Thyroid gland (tissue), 4 donors: Measurements from ENCODE around the gene IQGAP2. TPM values are rescaled to one million over a fixed set of nuclear protein-coding genes. Genes with fewer than 3 reads are reported as not detected.
A peak's percentile ranks its signal among the peaks of the same experiment; 100 is the strongest.

Experiments
- DNase-seq, 2 donors: peaks; one replicate each; pipeline ENCODE4 v3.0.0-alpha.2; 2019
- H3K27ac ChIP-seq, 3 donors: fragments of 200-600 bp; sonication (generic); 1 replicate in 2 of 3; 2 replicates in 1 of 3; pipeline ENCODE4 v1.5.1; 2016 to 2019; ENCODE audit warnings: mild to moderate bottlenecking in 1 of 3, moderate library complexity in 1 of 3
- H3K27me3 ChIP-seq: fragments of 200-600 bp; sonication (generic); one replicate; pipeline ENCODE4 v1.5.1; 2019
- H3K36me3 ChIP-seq, 2 donors: fragments of 200-600 bp; sonication (generic); one replicate each; pipeline ENCODE4 v1.5.1; 2016 to 2019
- H3K4me1 ChIP-seq, 2 donors: fragments of 200-600 bp; sonication (generic); one replicate each; pipeline ENCODE4 v1.5.1; 2017 to 2019
- H3K4me3 ChIP-seq, 3 donors: fragments of 200-600 bp; sonication (generic); replicated peaks in 1 of 3; 1 replicate in 2 of 3; 2 replicates in 1 of 3; pipeline ENCODE4 v1.5.1; 2016; ENCODE audit warnings: mild to moderate bottlenecking in 1 of 3
- H3K9me3 ChIP-seq: fragments of 200-600 bp; sonication (generic); one replicate; pipeline ENCODE4 v1.5.1; 2017
- POLR2A ChIP-seq, 2 donors: fragments of 450-650 bp; IDR thresholded peaks; one replicate each; pipeline ENCODE4 v1.6.1; 2017; ENCODE audit warnings: antibody characterized with exemption in 2 of 2, mild to moderate bottlenecking in 2 of 2, moderate library complexity in 1 of 2
- WGBS, 2 donors: methylation state at CpG; one replicate each; pipeline ENCODE4 v1.1.5; 2017; 5-methylcytosine and 5-hydroxymethylcytosine counted together
- intact Hi-C: fragments of 100-400 bp; cut with DNase I; formaldehyde crosslinking; loops from one replicate; pipeline ENCODE4 v1.15.1; 2023
- total RNA-seq, 4 donors: library from RNA; depleted of rRNA; stranded (reverse); fragments of >200 nt; gene quantifications; one replicate each; pipeline ENCODE4 v1.2.3, GENCODE V29; 2016
- TF ChIP-seq, protein P1 (sequence below), 6 experiments: fragments of 200-600 bp in 3 of 6; fragments of 450-650 bp in 3 of 6; sonication (generic) in 3 of 6; IDR thresholded peaks; one replicate each; pipeline ENCODE4 v1.5.1; 2016 to 2019; ENCODE audit warnings: antibody characterized with exemption in 6 of 6, mild to moderate bottlenecking in 2 of 6, inconsistent platforms in 1 of 6, moderate library complexity in 1 of 6

IQGAP2 gene
- total RNA-seq, 4 donors from 2014 or later = 55.1 to 85.5 (median 64.0) TPM

DNA sequence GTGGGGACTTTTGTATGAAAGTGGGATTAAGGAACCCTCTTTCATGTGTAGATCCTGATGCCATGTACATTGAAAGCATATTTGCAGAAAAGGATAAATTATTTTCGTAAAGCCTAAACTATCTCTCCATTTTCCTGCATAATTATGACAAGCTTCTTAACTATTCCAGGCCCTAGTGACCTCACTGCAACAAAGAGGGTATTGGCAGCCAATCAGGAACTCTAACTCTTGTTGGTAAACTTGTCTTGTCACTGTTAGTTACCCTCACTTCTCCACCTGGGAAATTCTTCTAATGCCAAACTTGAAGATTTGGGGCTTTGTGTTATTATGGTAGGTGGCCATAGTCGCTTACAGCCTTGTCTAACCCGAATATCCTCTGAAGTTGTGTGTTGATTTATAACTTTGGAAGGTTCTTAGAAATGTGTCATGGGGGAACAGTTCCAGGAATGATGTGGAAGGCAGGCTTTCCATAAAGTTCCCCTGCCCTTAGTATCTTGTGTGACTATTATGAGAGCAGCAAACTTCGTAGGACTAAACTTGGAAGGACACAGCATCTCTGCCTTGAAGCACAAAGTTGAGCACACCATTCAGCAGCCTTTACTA is 52.5 kb downstream of the IQGAP2 start:
- Histone ChIP-seq H3K4me3 (no peak overlapping the region), H3K27ac (peak overlapping the region in 1 of 3 donors; percentile 37), H3K4me1 (peaks cover 4 to 18% of the 10 kb centered on the region in 2 donors), H3K9me3 (no peaks in the 10 kb centered on the region), H3K36me3 (no peaks in the 10 kb centered on the region), H3K27me3 (no peaks in the 10 kb centered on the region)
- DNase-seq = no peak
- WGBS, 2 donors = 64 to 89% methylated on average over 4 of the region's 4 CpGs
- TF ChIP-seq, protein P1, sequence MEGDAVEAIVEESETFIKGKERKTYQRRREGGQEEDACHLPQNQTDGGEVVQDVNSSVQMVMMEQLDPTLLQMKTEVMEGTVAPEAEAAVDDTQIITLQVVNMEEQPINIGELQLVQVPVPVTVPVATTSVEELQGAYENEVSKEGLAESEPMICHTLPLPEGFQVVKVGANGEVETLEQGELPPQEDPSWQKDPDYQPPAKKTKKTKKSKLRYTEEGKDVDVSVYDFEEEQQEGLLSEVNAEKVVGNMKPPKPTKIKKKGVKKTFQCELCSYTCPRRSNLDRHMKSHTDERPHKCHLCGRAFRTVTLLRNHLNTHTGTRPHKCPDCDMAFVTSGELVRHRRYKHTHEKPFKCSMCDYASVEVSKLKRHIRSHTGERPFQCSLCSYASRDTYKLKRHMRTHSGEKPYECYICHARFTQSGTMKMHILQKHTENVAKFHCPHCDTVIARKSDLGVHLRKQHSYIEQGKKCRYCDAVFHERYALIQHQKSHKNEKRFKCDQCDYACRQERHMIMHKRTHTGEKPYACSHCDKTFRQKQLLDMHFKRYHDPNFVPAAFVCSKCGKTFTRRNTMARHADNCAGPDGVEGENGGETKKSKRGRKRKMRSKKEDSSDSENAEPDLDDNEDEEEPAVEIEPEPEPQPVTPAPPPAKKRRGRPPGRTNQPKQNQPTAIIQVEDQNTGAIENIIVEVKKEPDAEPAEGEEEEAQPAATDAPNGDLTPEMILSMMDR (IDR thresholded peaks at IDR 0.05) = no peak
- no peak for TF ChIP-seq POLR2A (IDR thresholded peaks at IDR 0.05)
- intact Hi-C loops = no loop called here

DNA sequence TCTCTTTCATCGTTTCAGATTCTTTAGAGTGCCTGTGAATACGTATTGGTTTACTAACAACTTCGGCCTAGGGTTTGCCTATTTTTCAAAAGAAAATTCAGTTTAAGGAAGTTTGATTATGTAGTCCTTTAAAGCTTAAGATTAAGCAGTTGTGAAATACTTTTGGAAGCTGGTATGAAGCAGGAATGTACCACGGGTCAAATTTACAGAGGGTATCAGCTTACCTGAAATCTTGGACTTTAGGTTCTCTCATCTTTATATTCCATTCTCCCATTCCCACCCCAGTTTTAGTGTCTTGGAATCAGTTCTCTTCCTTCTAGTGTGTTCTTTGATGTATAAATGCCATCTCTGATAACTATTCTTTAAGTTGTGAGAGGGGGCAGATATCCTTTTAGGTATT is 53.2 kb downstream of the IQGAP2 start:
- Histone ChIP-seq H3K4me3 (no peak overlapping the region), H3K4me1 (peaks cover 4 to 18% of the 10 kb centered on the region in 2 donors), H3K27me3 (no peaks in the 10 kb centered on the region), H3K27ac (peak overlapping the region in 2 of 3 donors; percentile 37 to 39), H3K9me3 (no peaks in the 10 kb centered on the region), H3K36me3 (no peaks in the 10 kb centered on the region)
- TF ChIP-seq POLR2A (IDR thresholded peaks at IDR 0.05) = no peak
- TF ChIP-seq, protein P1 (IDR thresholded peaks at IDR 0.05) = no peak
- intact Hi-C loops = no loop called here
- WGBS, 2 donors = 85 to 91% methylated on average over 4 of the region's 4 CpGs
- no peak for DNase-seq

DNA sequence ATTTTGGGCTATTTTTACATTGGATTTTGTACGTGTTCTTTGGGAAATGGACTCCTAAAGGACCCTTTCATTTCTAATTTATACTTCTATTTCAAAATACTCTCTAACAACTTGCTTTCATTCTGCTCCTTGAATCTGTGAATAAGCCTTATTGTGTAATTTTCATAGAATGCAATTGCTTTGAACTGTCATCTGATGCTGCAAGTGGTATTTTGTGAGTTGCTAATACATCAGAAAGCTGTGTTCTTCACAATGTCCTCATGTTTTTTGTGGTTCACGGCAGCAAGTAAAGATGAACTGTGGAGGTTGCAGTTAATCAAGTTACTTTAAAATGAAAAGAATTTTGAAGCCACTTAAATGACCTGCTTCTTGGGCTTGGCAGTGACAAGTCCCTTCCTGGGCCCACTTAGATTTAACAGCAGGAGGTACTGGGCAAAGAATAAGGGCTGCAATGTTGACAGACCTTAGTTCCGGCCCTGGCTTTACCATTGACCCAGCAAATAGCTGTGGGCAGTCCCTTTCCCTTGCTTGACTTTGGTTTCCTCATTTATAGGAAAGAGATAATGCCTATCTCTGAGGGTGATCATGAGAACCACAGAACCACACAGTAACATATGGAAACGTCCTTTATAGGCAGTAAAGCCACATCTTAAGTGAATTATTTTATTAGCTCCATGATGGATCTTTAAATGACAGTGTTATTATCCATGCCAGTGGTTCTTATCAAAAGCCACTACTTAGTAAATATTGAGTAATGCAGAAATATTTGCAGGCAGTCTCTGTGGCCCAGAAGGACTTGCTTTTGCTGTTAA is 54.8 kb downstream of the IQGAP2 start:
- DNase-seq = peak in 1 of 2 donors; percentile 6
- no peak overlapping the region for H3K27ac ChIP-seq
- intact Hi-C loops = no loop called here

DNA sequence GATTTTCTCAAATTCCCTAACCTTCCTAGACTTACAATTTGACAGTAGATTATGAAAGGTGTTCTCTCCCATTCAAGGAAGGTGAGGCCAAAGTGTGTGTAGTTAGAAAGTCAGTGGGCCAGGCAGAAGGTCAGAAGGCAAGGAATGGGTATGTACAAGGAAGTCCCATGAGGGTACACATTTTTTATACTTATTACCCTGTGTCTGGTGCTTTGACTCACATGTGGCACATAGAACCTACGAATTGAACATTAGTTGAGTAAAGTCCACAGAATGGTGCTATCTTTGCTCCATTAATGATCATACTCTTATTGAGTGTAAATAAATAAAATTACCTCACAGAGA is 55.4 kb downstream of the IQGAP2 start:
- Histone ChIP-seq H3K36me3 (no peaks in the 10 kb centered on the region), H3K4me1 (peaks cover 4 to 18% of the 10 kb centered on the region in 2 donors), H3K27ac (no peak overlapping the region), H3K27me3 (no peaks in the 10 kb centered on the region), H3K4me3 (no peak overlapping the region), H3K9me3 (no peaks in the 10 kb centered on the region)
- 94 to 96% methylated on average over 1 of the region's 1 CpG for WGBS, 2 donors
- DNase-seq = no peak
- no peak for TF ChIP-seq POLR2A (IDR thresholded peaks at IDR 0.05)
- TF ChIP-seq, protein P1 (IDR thresholded peaks at IDR 0.05) = no peak
- intact Hi-C loops = no loop called here

More for the DNA sequence above, 54.8 kb downstream of the IQGAP2 start:
- 72 to 79% methylated on average over 4 of the region's 4 CpGs for WGBS, 2 donors
- no peaks in the 10 kb centered on the region for H3K36me3 ChIP-seq
- TF ChIP-seq POLR2A (IDR thresholded peaks at IDR 0.05) = no peak
- TF ChIP-seq, protein P1 (IDR thresholded peaks at IDR 0.05) = no peak
- no peaks in the 10 kb centered on the region for H3K9me3 ChIP-seq
- peaks cover 4 to 18% of the 10 kb centered on the region in 2 donors for H3K4me1 ChIP-seq
- no peaks in the 10 kb centered on the region for H3K27me3 ChIP-seq
- no peak overlapping the region for H3K4me3 ChIP-seq

DNA sequence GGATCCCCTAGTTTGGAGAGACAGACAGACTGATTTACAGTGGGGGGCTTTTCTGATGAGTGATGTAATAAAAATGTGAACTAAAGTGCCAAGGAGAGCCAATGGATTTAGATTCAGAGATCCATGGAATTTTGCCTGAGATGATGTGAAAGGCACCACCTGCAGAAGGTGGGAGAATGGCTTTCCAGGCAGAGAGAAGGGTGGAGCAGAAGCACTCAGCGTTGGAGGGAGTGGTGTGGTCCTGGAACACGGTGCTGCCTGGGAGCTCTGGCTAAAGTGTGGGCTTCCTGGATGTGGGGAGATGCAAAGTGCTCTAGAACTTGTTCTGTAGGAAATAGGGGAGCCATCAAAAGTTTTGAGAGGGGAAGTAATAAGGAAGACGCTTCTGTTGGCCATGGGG is 57.0 kb downstream of the IQGAP2 start:
- DNase-seq = no peak
- WGBS, 2 donors = 91 to 92% methylated on average over 3 of the region's 3 CpGs
- Histone ChIP-seq H3K4me3 (no peak overlapping the region), H3K36me3 (no peaks in the 10 kb centered on the region), H3K27me3 (no peaks in the 10 kb centered on the region), H3K9me3 (no peaks in the 10 kb centered on the region), H3K27ac (no peak overlapping the region), H3K4me1 (peaks cover 4 to 18% of the 10 kb centered on the region in 2 donors)
- no peak for TF ChIP-seq POLR2A (IDR thresholded peaks at IDR 0.05)
- TF ChIP-seq, protein P1 (IDR thresholded peaks at IDR 0.05) = no peak
- intact Hi-C loops = no loop called here
